Fibroblast of lung (primary cell): ENCODE results near the gene KIAA1586. TPM values are rescaled to one million over a fixed set of nuclear protein-coding genes. Genes with fewer than 3 reads are reported as not detected.

Source experiments
- DNase-seq, 2 donors: peaks; one replicate each; pipeline versions ENCODE4 v3.0.0 to v3.0.0-alpha.2; 2010; ENCODE audit warnings: low read depth in 2 of 2
- H2AFZ ChIP-seq: 2 replicates; pipeline ENCODE4 v1.5.1; 2012; ENCODE audit warnings: low read length, control low read depth, inconsistent platforms
- H3K27ac ChIP-seq: 2 replicates; pipeline ENCODE4 v1.5.1; 2011; ENCODE audit warnings: low read length, control low read depth; ENCODE audit not compliant: insufficient read depth
- H3K27me3 ChIP-seq: 2 replicates; pipeline ENCODE4 v1.5.1; 2011; ENCODE audit warnings: mild to moderate bottlenecking, low read length; ENCODE audit not compliant: control insufficient read depth, insufficient read depth
- H3K36me3 ChIP-seq: 2 replicates; pipeline ENCODE4 v1.5.1; 2011; ENCODE audit warnings: low read length; ENCODE audit not compliant: control insufficient read depth, insufficient read depth
- H3K4me1 ChIP-seq: 2 replicates; pipeline ENCODE4 v1.5.1; 2011; ENCODE audit warnings: low read length; ENCODE audit not compliant: control insufficient read depth, insufficient read depth; ENCODE audit errors: extremely low read depth
- H3K4me2 ChIP-seq: 2 replicates; pipeline ENCODE4 v1.5.1; 2011; ENCODE audit warnings: low read length, control low read depth; ENCODE audit not compliant: insufficient read depth; ENCODE audit errors: extremely low read depth
- H3K4me3 ChIP-seq, 4 experiments: fragments of 200-600 bp in 1 of 4; sonication (generic) in 1 of 4; replicated peaks in 1 of 4; 2 replicates each; pipeline ENCODE4 v1.5.1; 2011 to 2016; ENCODE audit warnings: low read length in 4 of 4, low read depth in 3 of 4, mild to moderate bottlenecking in 3 of 4, control low read depth in 2 of 4, inconsistent platforms in 1 of 4, mixed read lengths in 1 of 4; ENCODE audit not compliant: insufficient read depth in 1 of 4; ENCODE audit errors: control extremely low read depth in 1 of 4
- H3K79me2 ChIP-seq: 2 replicates; pipeline ENCODE4 v1.5.1; 2012; ENCODE audit warnings: mild to moderate bottlenecking, low read length, inconsistent platforms; ENCODE audit not compliant: control insufficient read depth, insufficient read depth
- H3K9ac ChIP-seq: 2 replicates; pipeline ENCODE4 v1.5.1; 2011; ENCODE audit warnings: mild to moderate bottlenecking, low read length, control low read depth; ENCODE audit not compliant: insufficient read depth
- H3K9me3 ChIP-seq: 2 replicates; pipeline ENCODE4 v1.5.1; 2012; ENCODE audit warnings: low read depth, low read length; ENCODE audit not compliant: control insufficient read depth, insufficient read depth
- H4K20me1 ChIP-seq: 2 replicates; pipeline ENCODE4 v1.5.1; 2011; ENCODE audit warnings: low read length; ENCODE audit not compliant: control insufficient read depth, insufficient read depth; ENCODE audit errors: extremely low read depth
- EZH2 ChIP-seq: IDR thresholded peaks from 2 replicates; pipeline ENCODE4 v1.5.1; 2012; ENCODE audit warnings: low read length, control low read depth, mild to moderate bottlenecking; ENCODE audit errors: missing control alignments
- polyA plus RNA-seq, 2 donors: library from polyadenylated mRNA; depleted of rRNA in 1 of 2; stranded (reverse) in 1 of 2; unstranded in 1 of 2; fragments of >200 nt; gene quantifications; 2 replicates each; pipeline ENCODE4 v1.2.1, GENCODE V29; 2011 to 2012; ENCODE audit warnings: missing spikeins in 1 of 2
- total RNA-seq: library from RNA; depleted of rRNA; stranded (reverse); fragments of >200 nt; gene quantifications from 2 replicates; pipeline ENCODE4 v1.2.1, GENCODE V29; 2014
- TF ChIP-seq, protein P1 (sequence below), 2 donors: IDR thresholded peaks in 1 of 2; conservative IDR thresholded peaks in 1 of 2; 1 replicate in 1 of 2; 2 replicates in 1 of 2; pipeline ENCODE4 v1.5.1; 2011 to 2012; ENCODE audit warnings: low read length in 2 of 2, control low read depth in 1 of 2, inconsistent platforms in 1 of 2, low read depth in 1 of 2, mild to moderate bottlenecking in 1 of 2

The KIAA1586 gene
- total and polyA plus RNA-seq, 2 donors (not counting 1 experiment from before 2014, with no cell fraction given): 7.8 to 17.3 TPM

DNA sequence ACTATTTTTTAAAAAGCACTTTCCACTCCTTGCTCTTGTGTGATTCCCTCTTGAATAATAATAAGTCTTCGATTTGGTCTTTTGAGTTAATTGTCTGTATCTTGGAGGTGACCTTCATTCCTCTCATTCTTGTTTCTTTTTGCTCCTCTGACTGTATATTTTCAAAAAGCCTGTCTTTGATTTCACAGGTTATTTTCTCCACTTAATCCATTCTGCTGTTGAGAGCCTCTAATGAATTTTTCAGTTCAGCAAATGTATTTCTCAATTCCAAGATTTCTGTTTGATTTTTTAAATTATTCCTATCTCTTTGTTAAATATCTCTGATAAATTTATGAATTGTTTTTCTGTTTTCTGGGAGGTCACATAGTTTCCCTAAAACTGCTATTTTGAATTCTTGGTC lies 21.7 kb upstream of the KIAA1586 start:
- no peaks in the 10 kb centered on the region for H4K20me1 ChIP-seq
- TF ChIP-seq, protein P1, sequence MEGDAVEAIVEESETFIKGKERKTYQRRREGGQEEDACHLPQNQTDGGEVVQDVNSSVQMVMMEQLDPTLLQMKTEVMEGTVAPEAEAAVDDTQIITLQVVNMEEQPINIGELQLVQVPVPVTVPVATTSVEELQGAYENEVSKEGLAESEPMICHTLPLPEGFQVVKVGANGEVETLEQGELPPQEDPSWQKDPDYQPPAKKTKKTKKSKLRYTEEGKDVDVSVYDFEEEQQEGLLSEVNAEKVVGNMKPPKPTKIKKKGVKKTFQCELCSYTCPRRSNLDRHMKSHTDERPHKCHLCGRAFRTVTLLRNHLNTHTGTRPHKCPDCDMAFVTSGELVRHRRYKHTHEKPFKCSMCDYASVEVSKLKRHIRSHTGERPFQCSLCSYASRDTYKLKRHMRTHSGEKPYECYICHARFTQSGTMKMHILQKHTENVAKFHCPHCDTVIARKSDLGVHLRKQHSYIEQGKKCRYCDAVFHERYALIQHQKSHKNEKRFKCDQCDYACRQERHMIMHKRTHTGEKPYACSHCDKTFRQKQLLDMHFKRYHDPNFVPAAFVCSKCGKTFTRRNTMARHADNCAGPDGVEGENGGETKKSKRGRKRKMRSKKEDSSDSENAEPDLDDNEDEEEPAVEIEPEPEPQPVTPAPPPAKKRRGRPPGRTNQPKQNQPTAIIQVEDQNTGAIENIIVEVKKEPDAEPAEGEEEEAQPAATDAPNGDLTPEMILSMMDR (conservative IDR thresholded peaks at IDR 0.05 in 1 of 2, IDR thresholded peaks at IDR 0.05 in 1 of 2; ENCODE audit: low read depth in 1 of 2, low read length in 2 of 2): no peak
- no peak for TF ChIP-seq EZH2
- H3K27ac ChIP-seq: no peak overlapping the region
- no peak overlapping the region for H3K4me3 ChIP-seq
- H3K9ac ChIP-seq: no peak overlapping the region
- H3K27me3 ChIP-seq: no peaks in the 10 kb centered on the region
- no peaks in the 10 kb centered on the region for H3K36me3 ChIP-seq
- DNase-seq: no peak
- H3K79me2 ChIP-seq: no peaks in the 10 kb centered on the region
- H2AFZ ChIP-seq: no peak overlapping the region
- no peak overlapping the region for H3K4me2 ChIP-seq
- no peaks in the 10 kb centered on the region for H3K4me1 ChIP-seq
- no peaks in the 10 kb centered on the region for H3K9me3 ChIP-seq

DNA sequence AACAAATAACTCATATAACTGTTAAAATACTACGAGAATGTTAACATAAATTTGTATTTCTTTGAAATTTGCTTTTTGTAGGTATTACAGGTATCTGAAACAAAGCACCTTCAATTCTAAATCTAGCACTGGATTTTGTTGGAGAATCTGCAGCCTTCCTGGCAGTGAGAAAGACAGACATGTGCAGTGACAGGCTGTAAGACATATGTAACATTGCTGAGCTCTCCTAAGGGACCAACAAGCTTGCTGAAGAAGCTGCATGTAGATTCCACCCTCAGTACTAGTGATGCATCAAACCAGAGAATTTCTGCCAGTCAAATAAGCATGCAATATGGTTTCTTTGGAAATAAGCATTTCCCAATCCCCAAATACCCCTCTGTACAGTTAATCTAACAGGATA lies 20.5 kb upstream of the KIAA1586 start:
- no peaks in the 10 kb centered on the region for H3K36me3 ChIP-seq
- no peaks in the 10 kb centered on the region for H4K20me1 ChIP-seq
- H3K4me2 ChIP-seq: no peak overlapping the region
- H2AFZ ChIP-seq: no peak overlapping the region
- no peak overlapping the region for H3K9ac ChIP-seq
- no peak for DNase-seq
- H3K79me2 ChIP-seq: no peaks in the 10 kb centered on the region
- no peak overlapping the region for H3K4me3 ChIP-seq
- H3K27me3 ChIP-seq: no peaks in the 10 kb centered on the region
- no peaks in the 10 kb centered on the region for H3K4me1 ChIP-seq
- TF ChIP-seq EZH2: no peak
- TF ChIP-seq, protein P1 (conservative IDR thresholded peaks at IDR 0.05 in 1 of 2, IDR thresholded peaks at IDR 0.05 in 1 of 2; ENCODE audit: low read depth in 1 of 2, low read length in 2 of 2): no peak
- no peaks in the 10 kb centered on the region for H3K9me3 ChIP-seq
- no peak overlapping the region for H3K27ac ChIP-seq

DNA sequence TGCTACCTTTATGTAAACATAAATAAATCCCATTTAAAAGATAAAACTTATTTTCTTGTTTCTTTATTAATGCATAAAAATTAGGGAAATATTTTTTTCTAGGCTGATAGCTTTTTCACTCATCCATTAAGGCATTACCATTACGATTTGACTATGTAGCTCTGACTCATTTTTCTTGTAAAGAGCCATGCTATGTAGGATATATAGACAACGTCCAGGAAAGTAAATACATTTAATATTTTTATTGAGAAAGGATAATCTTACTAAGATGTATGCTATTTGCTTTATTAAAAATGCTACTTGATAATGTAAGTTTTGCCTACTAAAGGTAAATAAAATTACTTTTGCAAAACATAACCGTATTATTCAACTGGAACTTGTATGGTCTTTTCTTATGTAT lies 19.2 kb upstream of the KIAA1586 start:
- Histone ChIP-seq H3K79me2 (no peaks in the 10 kb centered on the region), H3K4me1 (no peaks in the 10 kb centered on the region), H3K9ac (no peak overlapping the region), H3K4me2 (no peak overlapping the region), H3K9me3 (no peaks in the 10 kb centered on the region), H4K20me1 (no peaks in the 10 kb centered on the region), H2AFZ (no peak overlapping the region), H3K36me3 (no peaks in the 10 kb centered on the region), H3K4me3 (no peak overlapping the region), H3K27me3 (no peaks in the 10 kb centered on the region), H3K27ac (no peak overlapping the region)
- DNase-seq: no peak
- TF ChIP-seq, protein P1 (conservative IDR thresholded peaks at IDR 0.05 in 1 of 2, IDR thresholded peaks at IDR 0.05 in 1 of 2; ENCODE audit: low read depth in 1 of 2, low read length in 2 of 2): no peak
- no peak for TF ChIP-seq EZH2
